Measurements from ENCODE around the gene DENND6B.
A peak's percentile ranks its signal among the peaks of the same experiment; 100 is the strongest.

DENND6B gene

GRCh38 chr22:50308986-50309600 lies 17.7 kb downstream of the DENND6B start:
- DNase-seq (ENCODE audit: low spot score): no peak
- POLR2A ChIA-PET (ENCODE audit: low non-redundant PET): no interaction called here
- CTCF ChIA-PET: no interaction called here
- H3K27ac ChIP-seq: peak overlapping the region; percentile 100
- TF ChIP-seq, protein P1, sequence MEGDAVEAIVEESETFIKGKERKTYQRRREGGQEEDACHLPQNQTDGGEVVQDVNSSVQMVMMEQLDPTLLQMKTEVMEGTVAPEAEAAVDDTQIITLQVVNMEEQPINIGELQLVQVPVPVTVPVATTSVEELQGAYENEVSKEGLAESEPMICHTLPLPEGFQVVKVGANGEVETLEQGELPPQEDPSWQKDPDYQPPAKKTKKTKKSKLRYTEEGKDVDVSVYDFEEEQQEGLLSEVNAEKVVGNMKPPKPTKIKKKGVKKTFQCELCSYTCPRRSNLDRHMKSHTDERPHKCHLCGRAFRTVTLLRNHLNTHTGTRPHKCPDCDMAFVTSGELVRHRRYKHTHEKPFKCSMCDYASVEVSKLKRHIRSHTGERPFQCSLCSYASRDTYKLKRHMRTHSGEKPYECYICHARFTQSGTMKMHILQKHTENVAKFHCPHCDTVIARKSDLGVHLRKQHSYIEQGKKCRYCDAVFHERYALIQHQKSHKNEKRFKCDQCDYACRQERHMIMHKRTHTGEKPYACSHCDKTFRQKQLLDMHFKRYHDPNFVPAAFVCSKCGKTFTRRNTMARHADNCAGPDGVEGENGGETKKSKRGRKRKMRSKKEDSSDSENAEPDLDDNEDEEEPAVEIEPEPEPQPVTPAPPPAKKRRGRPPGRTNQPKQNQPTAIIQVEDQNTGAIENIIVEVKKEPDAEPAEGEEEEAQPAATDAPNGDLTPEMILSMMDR (conservative IDR thresholded peaks at IDR 0.05; ENCODE audit: low read depth): no peak

DNA sequence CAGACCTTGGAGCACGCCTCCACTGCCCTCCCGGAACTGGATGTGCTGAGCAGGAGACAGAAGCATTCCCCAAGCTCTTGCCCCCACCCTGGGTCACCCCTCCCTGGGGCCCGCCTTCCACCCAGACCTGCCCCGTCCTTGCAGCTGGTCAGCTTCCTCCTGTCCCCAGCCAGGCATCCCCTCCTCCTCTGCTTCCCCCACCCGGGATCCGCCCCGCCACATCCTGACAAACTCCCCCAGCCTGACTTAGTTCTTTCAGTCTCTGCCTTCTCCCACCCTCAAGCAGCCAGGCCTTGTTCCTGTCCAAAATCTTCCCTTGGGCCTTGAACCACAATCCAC lies 18.2 kb downstream of the DENND6B start:
- H3K27ac ChIP-seq: peak overlapping the region; percentile 100
- ChIA-PET POLR2A (ENCODE audit: low non-redundant PET) (no interaction called here), CTCF (no interaction called here)
- DNase-seq (ENCODE audit: low spot score): no peak
- TF ChIP-seq, protein P1 (conservative IDR thresholded peaks at IDR 0.05; ENCODE audit: low read depth): no peak

DNA sequence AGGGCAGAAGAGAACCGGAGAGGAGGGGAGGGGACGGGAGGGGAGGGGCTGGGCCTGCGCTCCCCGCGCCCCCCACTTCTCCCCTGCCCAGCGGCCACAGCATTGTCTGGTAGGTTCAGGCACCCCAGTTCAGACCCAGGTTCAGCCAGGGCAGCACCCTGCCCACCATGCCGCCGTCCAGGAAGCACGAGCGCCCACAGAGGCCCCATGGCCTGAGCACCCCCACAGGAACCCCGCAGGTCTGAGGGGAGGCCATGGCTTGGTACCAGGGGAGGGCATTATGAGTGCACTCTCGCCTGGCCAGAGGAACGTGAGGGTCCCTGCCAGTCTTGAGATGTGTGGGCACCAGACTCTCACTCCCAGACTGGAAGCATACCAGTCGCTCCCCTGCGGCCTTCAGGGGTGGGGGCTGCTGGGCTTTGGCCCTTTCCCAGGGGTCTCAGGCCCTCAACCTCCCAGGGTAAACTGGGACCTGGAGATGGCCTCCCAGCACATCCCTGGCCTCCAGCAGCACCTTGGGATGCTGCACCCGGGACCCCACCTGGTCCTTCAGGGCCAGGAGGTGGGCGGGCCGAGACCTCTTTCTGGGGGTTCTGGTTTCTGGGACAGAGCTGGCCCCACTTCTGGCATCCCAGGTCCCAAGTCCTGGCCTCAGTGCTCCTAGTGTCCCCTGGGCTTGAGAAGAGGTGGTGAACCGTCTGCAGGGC lies 18.8 kb downstream of the DENND6B start:
- CTCF ChIA-PET: no interaction called here
- H3K27ac ChIP-seq: peak overlapping the region; percentile 100
- POLR2A ChIA-PET (ENCODE audit: low non-redundant PET): no interaction called here
- TF ChIP-seq, protein P1 (conservative IDR thresholded peaks at IDR 0.05; ENCODE audit: low read depth): no peak
- no peak for DNase-seq (ENCODE audit: low spot score)

GRCh38 chr22:50306753-50307749 lies 19.8 kb downstream of the DENND6B start, which contains the start of gene PLXNB2:
Gene PLXNB2, minus strand, starts transcription at chr22:50307646. Its CDS starts 17,062 bp downstream, at chr22:50290584.
- ChIA-PET POLR2A (ENCODE audit: low non-redundant PET) (no interaction called here), CTCF (interaction anchor here (0.7 kb wide), 1 partner anchor 19 kb away, joined by 7 read pairs; the partner anchor contains the start of gene DENND6B)
- H3K27ac ChIP-seq: peak within 1 kb of the TSS; percentile 100
- TF ChIP-seq, protein P1 (conservative IDR thresholded peaks at IDR 0.05; ENCODE audit: low read depth): no peak
- DNase-seq (ENCODE audit: low spot score): no peak

- H3K27ac ChIP-seq: peak overlapping the region; percentile 100
- CTCF ChIA-PET: interaction anchor here (0.8 to 1.1 kb wide), 2 partner anchors 24 to 35 kb away, joined by 3 to 4 read pairs; no protein-coding TSS in a partner anchor
- POLR2A ChIA-PET (ENCODE audit: low non-redundant PET): interaction anchor here (0.6 to 1.1 kb wide), 2 partner anchors 12 to 55 kb away, joined by 3 read pairs; no protein-coding TSS in a partner anchor
- DNase-seq (ENCODE audit: low spot score): peak; percentile 94
- TF ChIP-seq, protein P1 (conservative IDR thresholded peaks at IDR 0.05; ENCODE audit: low read depth): no peak
Measured at GRCh38 chr22:50305923-50306566, 20.8 kb downstream of the DENND6B start.

Measured in RWPE1 (cell line).